Keratinocyte (primary cell): Measurements from ENCODE around the gene PTDSS2. TPM values are rescaled to one million over a fixed set of nuclear protein-coding genes. Genes with fewer than 3 reads are reported as not detected.

Experiments used
- DNase-seq: peaks from one replicate; pipeline ENCODE4 v3.0.0-alpha.2; 2011; ENCODE audit warnings: low read depth, missing footprints, low spot score
- FAIRE-seq: peaks from 2 replicates; lab custom pipeline; 2011; peaks lifted over from hg19 to GRCh38; lab: Jason Lieb, UNC
- H2AFZ ChIP-seq: 2 replicates; pipeline ENCODE4 v1.6.0; 2012; ENCODE audit warnings: low read length, control low read depth, inconsistent platforms; ENCODE audit not compliant: control insufficient read depth
- H3K27ac ChIP-seq: 2 replicates; pipeline ENCODE4 v1.5.1; 2011; ENCODE audit warnings: low read length; ENCODE audit not compliant: control insufficient read depth, insufficient read depth
- H3K27me3 ChIP-seq: 3 replicates; pipeline ENCODE4 v1.6.0; 2011; ENCODE audit warnings: low read length; ENCODE audit not compliant: control insufficient read depth, insufficient read depth; ENCODE audit errors: extremely low read depth
- H3K36me3 ChIP-seq, 2 experiments: 2 replicates in 1 of 2; 3 replicates in 1 of 2; pipeline ENCODE4 v1.5.1; 2011; ENCODE audit warnings: low read length in 2 of 2, mild to moderate bottlenecking in 1 of 2; ENCODE audit not compliant: control insufficient read depth in 2 of 2, insufficient read depth in 2 of 2; ENCODE audit errors: extremely low read depth in 1 of 2
- H3K4me1 ChIP-seq: 3 replicates; pipeline ENCODE4 v1.5.1; 2011; ENCODE audit warnings: low read length; ENCODE audit not compliant: control insufficient read depth, insufficient read depth; ENCODE audit errors: extremely low read depth
- H3K4me2 ChIP-seq: 3 replicates; pipeline ENCODE4 v1.6.0; 2011; ENCODE audit warnings: low read depth, low read length; ENCODE audit not compliant: control insufficient read depth, insufficient read depth; ENCODE audit errors: extremely low read depth
- H3K4me3 ChIP-seq, 3 experiments: fragments of 200-600 bp in 1 of 3; sonication (generic) in 1 of 3; 2 replicates in 2 of 3; 3 replicates in 1 of 3; pipeline ENCODE4 v1.5.1; 2011 to 2016; ENCODE audit warnings: low read length in 3 of 3, mild to moderate bottlenecking in 3 of 3, control low read depth in 2 of 3, inconsistent platforms in 1 of 3, low read depth in 1 of 3, mixed read lengths in 1 of 3, mixed run types in 1 of 3, moderate library complexity in 1 of 3; ENCODE audit not compliant: control insufficient read depth in 2 of 3, insufficient read depth in 2 of 3; ENCODE audit errors: extremely low read depth in 1 of 3
- H3K79me2 ChIP-seq: 2 replicates; pipeline ENCODE4 v1.6.0; 2012; ENCODE audit warnings: low read length; ENCODE audit not compliant: control insufficient read depth, insufficient read depth
- H3K9ac ChIP-seq: 3 replicates; pipeline ENCODE4 v1.6.0; 2011; ENCODE audit warnings: low read length; ENCODE audit not compliant: control insufficient read depth, insufficient read depth; ENCODE audit errors: extremely low read depth
- H3K9me1 ChIP-seq: 3 replicates; pipeline ENCODE4 v1.6.0; 2011; ENCODE audit warnings: low read length; ENCODE audit not compliant: control insufficient read depth, insufficient read depth; ENCODE audit errors: extremely low read depth
- H3K9me3 ChIP-seq: 2 replicates; pipeline ENCODE4 v1.5.1; 2012; ENCODE audit warnings: low read depth, low read length; ENCODE audit not compliant: control insufficient read depth
- H4K20me1 ChIP-seq: 3 replicates; pipeline ENCODE4 v1.6.0; 2011; ENCODE audit warnings: low read length; ENCODE audit not compliant: control insufficient read depth, insufficient read depth; ENCODE audit errors: extremely low read depth
- EZH2 ChIP-seq: IDR thresholded peaks from one replicate; pipeline ENCODE4 v1.6.1; 2012; ENCODE audit warnings: inconsistent platforms, mild to moderate bottlenecking, low read length, moderate library complexity
- dilution Hi-C: fragments of 300-500 bp; cut with MboI; formaldehyde crosslinking; loops from one replicate; pipeline ENCODE4 v1.7.0; 2020; ENCODE audit warnings: low sequenced_read_pairs; ENCODE audit not compliant: extremely low pct_ligation_motif_present
- polyA plus RNA-seq, 5 experiments: library from polyadenylated mRNA; depleted of rRNA in 3 of 5; stranded (reverse) in 3 of 5; stranded (forward) in 1 of 5; unstranded in 1 of 5; fragments of >200 nt; gene quantifications; 1 replicate in 1 of 5; 2 replicates in 3 of 5; 3 replicates in 1 of 5; pipeline versions ENCODE4 v1.2.1 to v1.2.3, GENCODE V29; 2011 to 2012; ENCODE audit warnings: missing spikeins in 2 of 5, low read depth in 1 of 5, low replicate concordance in 1 of 5
- TF ChIP-seq, protein P1 (sequence below), 3 experiments: IDR thresholded peaks in 1 of 3; conservative IDR thresholded peaks in 1 of 3; optimal IDR thresholded peaks in 1 of 3; 2 replicates in 2 of 3; 3 replicates in 1 of 3; pipeline versions ENCODE3 to v1.5.1; 2011; ENCODE audit warnings: low read length in 3 of 3, mild to moderate bottlenecking in 3 of 3, moderate library complexity in 2 of 3, control low read depth in 1 of 3, inconsistent platforms in 1 of 3; ENCODE audit not compliant: insufficient read depth in 2 of 3; ENCODE audit errors: extremely low read depth in 1 of 3

Gene PTDSS2
- polyA plus RNA-seq, 1 donor (not counting 4 experiments of a cell fraction or from before 2014, with no cell fraction given): 21.6 TPM

DNA sequence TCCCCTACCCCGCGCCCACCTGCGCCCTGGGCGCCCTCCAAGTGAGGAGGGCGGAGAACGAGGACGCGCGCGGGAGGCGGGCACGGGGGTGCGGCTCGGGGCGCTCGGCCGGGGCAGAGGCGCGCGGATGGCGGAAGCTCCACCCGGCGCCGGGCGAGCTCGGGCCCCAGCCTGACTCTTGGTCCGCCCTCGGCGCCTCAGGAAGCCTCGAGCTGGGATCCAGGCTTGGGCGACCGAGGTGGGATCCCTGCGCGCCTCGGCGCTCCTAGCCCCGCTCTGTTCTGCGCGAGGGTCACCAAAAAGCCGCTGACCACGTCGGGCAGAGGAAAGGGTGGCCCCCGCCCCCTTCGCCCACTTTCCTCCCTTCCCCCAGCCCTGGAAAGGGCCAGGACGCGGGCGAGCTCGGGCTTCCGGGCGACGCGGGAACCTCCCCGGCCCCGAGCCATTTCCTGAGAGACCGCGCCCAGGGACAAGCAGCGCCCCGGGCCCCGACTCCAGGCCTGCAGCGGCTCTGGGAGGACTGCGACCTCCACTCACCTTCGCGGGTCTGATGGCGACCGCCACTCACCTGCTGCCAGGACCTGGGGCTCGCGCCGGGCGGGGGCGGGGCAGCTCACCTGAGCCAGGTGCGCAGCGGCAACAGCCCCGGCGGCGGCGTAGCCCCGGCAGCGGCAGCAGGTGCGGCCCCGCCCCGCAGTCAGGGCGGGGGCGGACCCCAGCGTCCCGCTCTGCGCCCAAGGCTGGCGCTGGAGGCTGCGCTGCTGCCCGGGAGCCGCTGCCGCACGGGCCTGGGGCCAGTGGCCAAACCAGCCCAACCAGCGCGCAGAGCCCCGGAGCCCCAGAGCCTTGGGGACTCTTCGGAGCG lies 33.1 kb upstream of the PTDSS2 start:
- Histone ChIP-seq H4K20me1 (peaks cover 4% of the 10 kb centered on the region), H3K27me3 (peaks cover 4% of the 10 kb centered on the region), H3K9me1 (no peaks in the 10 kb centered on the region), H3K4me2 (peak overlapping the region; percentile 78), H3K4me1 (peaks cover 19% of the 10 kb centered on the region), H3K9me3 (no peaks in the 10 kb centered on the region), H3K4me3 (peak overlapping the region; percentile 45 to 68 (median 62)), H3K9ac (peak overlapping the region; percentile 54), H2AFZ (peak overlapping the region; percentile 40), H3K27ac (no peak overlapping the region), H3K36me3 (peaks cover 0 to 4% of the 10 kb centered on the region in 2 experiments), H3K79me2 (no peaks in the 10 kb centered on the region)
- no peak for DNase-seq
- dilution Hi-C loops: no loop called here
- no peak for FAIRE-seq
- TF ChIP-seq EZH2: no peak
- TF ChIP-seq, protein P1, sequence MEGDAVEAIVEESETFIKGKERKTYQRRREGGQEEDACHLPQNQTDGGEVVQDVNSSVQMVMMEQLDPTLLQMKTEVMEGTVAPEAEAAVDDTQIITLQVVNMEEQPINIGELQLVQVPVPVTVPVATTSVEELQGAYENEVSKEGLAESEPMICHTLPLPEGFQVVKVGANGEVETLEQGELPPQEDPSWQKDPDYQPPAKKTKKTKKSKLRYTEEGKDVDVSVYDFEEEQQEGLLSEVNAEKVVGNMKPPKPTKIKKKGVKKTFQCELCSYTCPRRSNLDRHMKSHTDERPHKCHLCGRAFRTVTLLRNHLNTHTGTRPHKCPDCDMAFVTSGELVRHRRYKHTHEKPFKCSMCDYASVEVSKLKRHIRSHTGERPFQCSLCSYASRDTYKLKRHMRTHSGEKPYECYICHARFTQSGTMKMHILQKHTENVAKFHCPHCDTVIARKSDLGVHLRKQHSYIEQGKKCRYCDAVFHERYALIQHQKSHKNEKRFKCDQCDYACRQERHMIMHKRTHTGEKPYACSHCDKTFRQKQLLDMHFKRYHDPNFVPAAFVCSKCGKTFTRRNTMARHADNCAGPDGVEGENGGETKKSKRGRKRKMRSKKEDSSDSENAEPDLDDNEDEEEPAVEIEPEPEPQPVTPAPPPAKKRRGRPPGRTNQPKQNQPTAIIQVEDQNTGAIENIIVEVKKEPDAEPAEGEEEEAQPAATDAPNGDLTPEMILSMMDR (optimal IDR thresholded peaks at IDR 0.05 in 1 of 3, IDR thresholded peaks at IDR 0.05 in 1 of 3, conservative IDR thresholded peaks at IDR 0.05 in 1 of 3; ENCODE audit: extremely low read depth in 1 of 3, insufficient read depth in 2 of 3, low read length in 3 of 3): no peak

DNA sequence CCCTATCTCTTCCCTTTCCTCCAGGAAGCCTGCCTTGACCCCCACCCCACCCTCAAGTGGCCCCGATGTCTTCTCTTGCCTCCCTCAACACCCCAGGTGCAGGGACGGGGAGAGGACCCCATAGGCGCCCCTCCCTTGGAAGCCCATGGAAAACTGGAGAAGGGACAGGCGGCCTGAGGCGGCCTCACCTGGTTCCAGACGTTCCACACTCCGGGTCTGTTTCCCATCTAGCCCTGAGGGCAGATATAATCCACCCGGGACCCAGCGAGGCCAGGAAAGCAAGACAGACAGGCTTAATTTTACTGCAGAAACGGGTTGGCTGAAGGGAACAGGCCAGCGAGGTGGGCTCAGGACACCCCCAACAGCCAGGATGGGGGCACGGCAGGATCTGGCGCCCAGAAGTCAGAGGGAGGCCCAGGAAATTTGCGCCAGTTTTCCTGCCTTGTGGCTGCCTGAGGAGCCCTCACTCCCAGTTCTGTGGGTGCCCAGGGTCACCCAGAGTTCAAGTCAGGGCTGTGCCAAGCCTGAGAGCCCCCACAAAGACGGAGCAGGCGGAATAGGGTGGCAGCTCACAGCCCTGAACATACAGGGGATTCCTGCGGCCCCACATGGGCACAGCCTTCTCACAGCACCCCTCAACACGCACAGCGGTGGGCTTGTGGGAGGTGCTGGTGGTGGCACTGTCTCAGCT lies 32.3 kb upstream of the PTDSS2 start:
- Histone ChIP-seq H3K27me3 (peaks cover 4% of the 10 kb centered on the region), H3K27ac (no peak overlapping the region), H3K9ac (no peak overlapping the region), H3K4me3 (peak overlapping the region in 1 of 3 experiments; percentile 68), H2AFZ (no peak overlapping the region), H3K4me2 (peak overlapping the region; percentile 78), H3K4me1 (peaks cover 19% of the 10 kb centered on the region), H4K20me1 (peaks cover 3% of the 10 kb centered on the region), H3K36me3 (peaks cover 0 to 4% of the 10 kb centered on the region in 2 experiments), H3K9me1 (no peaks in the 10 kb centered on the region), H3K9me3 (no peaks in the 10 kb centered on the region), H3K79me2 (no peaks in the 10 kb centered on the region)
- no peak for DNase-seq
- dilution Hi-C loops: no loop called here
- no peak for FAIRE-seq
- TF ChIP-seq, protein P1 (optimal IDR thresholded peaks at IDR 0.05 in 1 of 3, IDR thresholded peaks at IDR 0.05 in 1 of 3, conservative IDR thresholded peaks at IDR 0.05 in 1 of 3; ENCODE audit: extremely low read depth in 1 of 3, insufficient read depth in 2 of 3, low read length in 3 of 3): no peak
- no peak for TF ChIP-seq EZH2
